H7 (cell line): ENCODE results near the gene CDC26. TPM values are rescaled to one million over a fixed set of nuclear protein-coding genes. Genes with fewer than 3 reads are reported as not detected.
"Not testable (repeated sequence)": the region's sequence is repeated elsewhere in the genome, so short reads cannot be mapped to it uniquely, and the experiment has no call there.

Experiments used
- DNase-seq: peaks from one replicate; pipeline ENCODE4 v3.0.0; 2012
- H3K27me3 ChIP-seq: 2 replicates; pipeline ENCODE4 v1.6.0; 2011; ENCODE audit warnings: mild to moderate bottlenecking, low read length; ENCODE audit not compliant: control insufficient read depth, insufficient read depth
- H3K36me3 ChIP-seq: replicated peaks from 2 replicates; pipeline ENCODE4 v1.5.1; 2011; ENCODE audit warnings: low read length; ENCODE audit not compliant: control insufficient read depth, insufficient read depth
- H3K4me3 ChIP-seq: 2 replicates; pipeline ENCODE4 v1.5.1; 2011; ENCODE audit warnings: low read depth, mild to moderate bottlenecking, control low read depth, low read length, moderate library complexity; ENCODE audit not compliant: insufficient read depth
- total RNA-seq: library from RNA; depleted of rRNA; stranded (reverse); fragments of >200 nt; shearing (Covaris generic); gene quantifications from 2 replicates; pipeline ENCODE4 v1.2.3, GENCODE V29; 2014

CDC26 gene
- total RNA-seq, 1 experiment from 2014 or later, result 36.0 TPM

- DNase-seq, result no peak
- Histone ChIP-seq H3K36me3 (no peaks in the 10 kb centered on the region), H3K27me3 (no peaks in the 10 kb centered on the region), H3K4me3 (no peak overlapping the region)
These were observed 26.2 kb upstream of the CDC26 start for GRCh38 chr9:113301548-113301947.

- Histone ChIP-seq H3K4me3 (no peak overlapping the region), H3K27me3 (no peaks in the 10 kb centered on the region), H3K36me3 (no peaks in the 10 kb centered on the region)
- DNase-seq, result no peak
These were observed 24.5 kb upstream of the CDC26 start for GRCh38 chr9:113299800-113300292.

GRCh38 chr9:113298924-113299770, 23.8 kb upstream of the CDC26 start:
- H3K27me3 ChIP-seq, result no peaks in the 10 kb centered on the region
- DNase-seq, result peak; percentile 44
- no peaks in the 10 kb centered on the region for H3K36me3 ChIP-seq
- H3K4me3 ChIP-seq, result no peak overlapping the region

GRCh38 chr9:113298311-113298710, 22.9 kb upstream of the CDC26 start:
- Histone ChIP-seq H3K4me3 (no peak overlapping the region), H3K36me3 (no peaks in the 10 kb centered on the region; the same call in 1 of the 2 replicates), H3K27me3 (no peaks in the 10 kb centered on the region)
- DNase-seq, result no peak

- DNase-seq, result no peak
- H3K4me3 ChIP-seq, result no peak overlapping the region
- H3K36me3 ChIP-seq, result peaks cover 5% of the 10 kb centered on the region
- H3K27me3 ChIP-seq, result no peaks in the 10 kb centered on the region
These were observed 21.6 kb upstream of the CDC26 start for GRCh38 chr9:113296796-113297558.

- not testable (repeated sequence) for H3K27me3 ChIP-seq, H3K36me3 ChIP-seq, H3K4me3 ChIP-seq, DNase-seq
These were observed 20.9 kb upstream of the CDC26 start for GRCh38 chr9:113296247-113296646.

- Histone ChIP-seq H3K27me3 (no peaks in the 10 kb centered on the region), H3K4me3 (no peak overlapping the region), H3K36me3 (peaks cover 27% of the 10 kb centered on the region)
- DNase-seq, result no peak
These were observed 18.0 kb upstream of the CDC26 start for GRCh38 chr9:113293285-113293878.

GRCh38 chr9:113290052-113290607, 14.8 kb upstream of the CDC26 start:
- peaks cover 43% of the 10 kb centered on the region for H3K36me3 ChIP-seq

GRCh38 chr9:113289091-113289490, 13.7 kb upstream of the CDC26 start:
- Histone ChIP-seq H3K4me3 (no peak overlapping the region), H3K36me3 (peaks cover 49% of the 10 kb centered on the region), H3K27me3 (no peaks in the 10 kb centered on the region)
- DNase-seq, result no peak

More at GRCh38 chr9:113290052-113290607, 14.8 kb upstream of the CDC26 start:
- no peaks in the 10 kb centered on the region for H3K27me3 ChIP-seq
- no peak for DNase-seq
- H3K4me3 ChIP-seq, result no peak overlapping the region

- Histone ChIP-seq H3K36me3 (peaks cover 54% of the 10 kb centered on the region), H3K4me3 (no peak overlapping the region), H3K27me3 (no peaks in the 10 kb centered on the region)
- no peak for DNase-seq
These were observed 6.0 kb upstream of the CDC26 start for GRCh38 chr9:113281356-113281755.

GRCh38 chr9:113278840-113279239, 3.5 kb upstream of the CDC26 start:
- no peaks in the 10 kb centered on the region for H3K27me3 ChIP-seq
- H3K36me3 ChIP-seq, result peaks cover 39% of the 10 kb centered on the region
- DNase-seq, result no peak

GRCh38 chr9:113274474-113275156, 757 bp downstream of the CDC26 start:
- no peaks in the 10 kb centered on the region for H3K27me3 ChIP-seq
- DNase-seq, result peak; percentile 74
- peak overlapping the region; percentile 69 for H3K4me3 ChIP-seq
- H3K36me3 ChIP-seq, result peaks cover 13% of the 10 kb centered on the region

More at GRCh38 chr9:113278840-113279239, 3.5 kb upstream of the CDC26 start:
- H3K4me3 ChIP-seq, result no peak overlapping the region

- H3K27me3 ChIP-seq, result no peaks in the 10 kb centered on the region
- no peak overlapping the region for H3K4me3 ChIP-seq
- peaks cover 5% of the 10 kb centered on the region for H3K36me3 ChIP-seq
- no peak for DNase-seq
These were observed 5.5 kb downstream of the CDC26 start for GRCh38 chr9:113269871-113270270.

- no peak for DNase-seq
- H3K27me3 ChIP-seq, result no peaks in the 10 kb centered on the region
- peaks cover 5% of the 10 kb centered on the region for H3K36me3 ChIP-seq
- H3K4me3 ChIP-seq, result no peak overlapping the region
These were observed 6.0 kb downstream of the CDC26 start for GRCh38 chr9:113269355-113269754.
